GM12878 (cell line): ENCODE data around the gene RXYLT1. TPM values are rescaled to one million over a fixed set of nuclear protein-coding genes. Genes with fewer than 3 reads are reported as not detected.

ENCODE experiments used
- ATAC-seq: fragments of 200-7000 bp; cut with Tn5 transposase; 3 replicates; pipeline ENCODE4 v1.9.1; 2020; ENCODE audit warnings: mild to moderate bottlenecking, moderate library complexity
- BruUV-seq: library from RNA; stranded (reverse); fragments of 400-500 nt; replicated peaks from 2 replicates; lab custom pipeline; 2021; lab: Mats Ljungman, UMichigan
- CTCF ChIA-PET: fragments of 300-600 bp; sonication (Branson Sonifier 250); formaldehyde crosslinking; extraction: SDS; loops from one replicate; lab custom pipeline; 2021; ENCODE audit warnings: inconsistent platforms; lab: Yijun Ruan, JAX
- POLR2A ChIA-PET: fragments of 350-600 bp; formaldehyde crosslinking; extraction: SDS; loops from one replicate; lab custom pipeline; 2021; ENCODE audit warnings: inconsistent platforms; lab: Charles Lee
- RAD21 ChIA-PET: fragments of 300-600 bp; sonication (Branson Sonifier 250); formaldehyde crosslinking; loops from one replicate; lab custom pipeline; 2023; ENCODE audit warnings: antibody characterized with exemption; ENCODE audit not compliant: unreplicated experiment; lab: Charles Lee
- SMC1A ChIA-PET: fragments of 300-600 bp; sonication (Branson Sonifier 250); formaldehyde crosslinking; loops from one replicate; lab custom pipeline; 2023; ENCODE audit not compliant: unreplicated experiment, uncharacterized antibody; lab: Charles Lee
- DNase-seq: peaks from one replicate; pipeline ENCODE4 v3.0.0-alpha.2; 2011; ENCODE audit warnings: low read depth, low spot score
- FAIRE-seq: peaks from 3 replicates; lab custom pipeline; 2011; peaks lifted over from hg19 to GRCh38; lab: Jason Lieb, UNC
- H2AFZ ChIP-seq: 2 replicates; pipeline ENCODE4 v1.6.0; 2011; ENCODE audit warnings: low read depth, low read length, control low read depth; ENCODE audit not compliant: control insufficient read depth
- H3K27ac ChIP-seq: 2 replicates; pipeline ENCODE4 v1.5.1; 2011; ENCODE audit warnings: control low read depth; ENCODE audit not compliant: control insufficient read depth, insufficient read depth
- H3K27me3 ChIP-seq, 2 experiments: replicated peaks in 1 of 2; 2 replicates each; pipeline versions ENCODE4 v1.6.0 to v1.6.1; 2011; ENCODE audit warnings: low read length in 1 of 2; ENCODE audit not compliant: control insufficient read depth in 2 of 2, insufficient read depth in 2 of 2
- H3K36me3 ChIP-seq, 2 experiments: 2 replicates each; pipeline ENCODE4 v1.5.1; 2011; ENCODE audit warnings: low read length in 1 of 2; ENCODE audit not compliant: control insufficient read depth in 2 of 2, insufficient read depth in 2 of 2
- H3K4me1 ChIP-seq: 2 replicates; pipeline ENCODE4 v1.6.1; 2011; ENCODE audit warnings: mild to moderate bottlenecking, low read length, moderate library complexity, mixed read lengths; ENCODE audit not compliant: control insufficient read depth, insufficient read depth
- H3K4me2 ChIP-seq: 2 replicates; pipeline ENCODE4 v1.6.0; 2011; ENCODE audit warnings: control low read depth; ENCODE audit not compliant: control insufficient read depth, insufficient read depth
- H3K4me3 ChIP-seq: fragments of 200-600 bp; sonication (generic); 2 replicates; pipeline ENCODE4 v1.5.1; 2016
- H3K79me2 ChIP-seq: 2 replicates; pipeline ENCODE4 v1.6.0; 2011; ENCODE audit warnings: low read length; ENCODE audit not compliant: control insufficient read depth, insufficient read depth
- H3K9ac ChIP-seq: 2 replicates; pipeline ENCODE4 v1.8.0; 2011; ENCODE audit warnings: low read length, control low read depth, mixed read lengths; ENCODE audit not compliant: control insufficient read depth, insufficient read depth
- H3K9me3 ChIP-seq: replicated peaks from 3 replicates; pipeline ENCODE4 v1.5.1; 2011; ENCODE audit warnings: mild to moderate bottlenecking, low read length; ENCODE audit not compliant: control insufficient read depth, insufficient read depth
- H4K20me1 ChIP-seq: 2 replicates; pipeline ENCODE4 v1.6.0; 2011; ENCODE audit not compliant: control insufficient read depth, insufficient read depth
- EGR1 ChIP-seq, 2 experiments: IDR thresholded peaks; 1 replicate in 1 of 2; 2 replicates in 1 of 2; pipeline ENCODE4 v1.6.1; 2011 to 2012; ENCODE audit warnings: low read depth in 2 of 2, low read length in 2 of 2, borderline replicate concordance in 1 of 2, mild to moderate bottlenecking in 1 of 2, moderate library complexity in 1 of 2
- FOXK2 ChIP-seq: fragments of 450-650 bp; IDR thresholded peaks from 2 replicates; pipeline ENCODE4 v1.6.1; 2017; ENCODE audit warnings: mild to moderate bottlenecking, moderate library complexity
- GATAD2B ChIP-seq: fragments of 450-650 bp; conservative IDR thresholded peaks from 2 replicates; pipeline ENCODE4 v1.6.1; 2017; ENCODE audit warnings: low read depth, mild to moderate bottlenecking, moderate library complexity
- NR2C1 ChIP-seq: fragments of 450-650 bp; IDR thresholded peaks from 2 replicates; pipeline ENCODE4 v1.6.1; 2017; ENCODE audit warnings: antibody characterized with exemption, mild to moderate bottlenecking, moderate library complexity
- POU2F2 ChIP-seq: IDR thresholded peaks from 3 replicates; pipeline ENCODE4 v1.6.1; 2011; ENCODE audit warnings: low read depth, mild to moderate bottlenecking, low read length, borderline replicate concordance
- RAD21 ChIP-seq: IDR thresholded peaks from 2 replicates; pipeline ENCODE4 v1.6.1; 2011; ENCODE audit warnings: mild to moderate bottlenecking, low read depth, low read length, moderate library complexity; ENCODE audit not compliant: insufficient read depth
- TCF12 ChIP-seq: IDR thresholded peaks from 2 replicates; pipeline ENCODE4 v1.6.1; 2011; ENCODE audit warnings: low read depth, mild to moderate bottlenecking, low read length
- WGBS: methylation state at CpG from one replicate; pipeline ENCODE4 v1.1.6; 2016; ENCODE audit warnings: low lambda C conversion rate; ENCODE audit not compliant: insufficient replicate concordance, insufficient coverage; ENCODE audit errors: missing lambda C conversion rate; 5-methylcytosine and 5-hydroxymethylcytosine counted together
- in situ Hi-C: fragments of 300-500 bp; cut with MboI; formaldehyde crosslinking; loops from 9 replicates; pipeline ENCODE4 v1.14.3; 2018; ENCODE audit warnings: mixed read lengths
- intact Hi-C: fragments of 100-400 bp; cut with micrococcal nuclease; formaldehyde crosslinking; loops from one replicate; pipeline ENCODE4 v1.14.2; 2022; ENCODE audit not compliant: unreplicated experiment
- polyA plus RNA-seq, 11 experiments: library from polyadenylated mRNA; depleted of rRNA in 4 of 11; unstranded in 6 of 11; stranded (reverse) in 5 of 11; fragments of >200 nt; fragmentation: Nextera tagmentation in 4 of 11; fragmentation: Illumina TruSeq in 1 of 11; extraction: Ambion mirVana in 4 of 11; extraction: Trizol in 1 of 11; gene quantifications; 1 replicate in 1 of 11; 2 replicates in 10 of 11; pipeline versions ENCODE4 v1.2.1 to v1.2.3, GENCODE V29; 2011 to 2016; ENCODE audit warnings: inconsistent platforms in 2 of 11, missing spikeins in 2 of 11, low read depth in 1 of 11
- total RNA-seq, 4 experiments: library from RNA; depleted of rRNA in 3 of 4; stranded (reverse); fragments of >200 nt in 3 of 4; fragmentation: Illumina TruSeq in 1 of 4; extraction: Trizol in 1 of 4; gene quantifications; 2 replicates each; pipeline versions ENCODE4 v1.2.1 to v1.2.3, GENCODE V29; 2013 to 2021
- TF ChIP-seq, protein P1 (sequence below): fragments of 450-650 bp; IDR thresholded peaks from 2 replicates; pipeline ENCODE4 v1.6.1; 2017; ENCODE audit warnings: low read depth, mild to moderate bottlenecking, moderate library complexity
- TF ChIP-seq, protein P2 (sequence below): IDR thresholded peaks from 2 replicates; pipeline ENCODE4 v1.6.1; 2012; ENCODE audit warnings: low read depth, low read length, improper control_type of control experiment

The RXYLT1 gene
- total and polyA plus RNA-seq, 10 of the 15 experiments (the other 5 are each of a cell fraction or from before 2014, with no cell fraction given), result 10.4 to 33.8 (median 21.5) TPM

DNA sequence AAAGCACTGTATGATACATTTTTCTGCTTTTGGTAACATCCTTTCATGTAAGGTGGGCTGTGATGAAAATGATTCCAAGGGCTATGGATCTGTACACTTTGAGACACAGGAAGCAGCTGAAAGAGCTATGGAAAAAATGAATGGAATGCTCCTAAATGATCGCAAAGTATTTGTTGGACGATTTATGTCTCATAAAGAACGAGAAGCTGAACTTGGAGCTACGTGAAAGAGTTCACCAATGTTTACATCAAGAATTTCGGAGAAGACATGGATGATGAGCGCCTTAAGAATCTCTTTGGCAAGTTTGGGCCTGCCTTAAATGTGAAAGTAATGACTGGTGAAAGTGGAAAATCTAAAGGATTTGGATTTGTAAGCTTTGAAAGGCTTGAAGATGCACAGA, 42.6 kb downstream of the RXYLT1 start (continued):
- TF ChIP-seq POU2F2, result no peak
- no peak for TF ChIP-seq EGR1 (IDR thresholded peaks at IDR 0.05; ENCODE audit: borderline replicate concordance in 1 of 2, low read depth in 2 of 2, low read length in 2 of 2)
- TF ChIP-seq NR2C1, result no peak
- no peak for TF ChIP-seq FOXK2

DNA sequence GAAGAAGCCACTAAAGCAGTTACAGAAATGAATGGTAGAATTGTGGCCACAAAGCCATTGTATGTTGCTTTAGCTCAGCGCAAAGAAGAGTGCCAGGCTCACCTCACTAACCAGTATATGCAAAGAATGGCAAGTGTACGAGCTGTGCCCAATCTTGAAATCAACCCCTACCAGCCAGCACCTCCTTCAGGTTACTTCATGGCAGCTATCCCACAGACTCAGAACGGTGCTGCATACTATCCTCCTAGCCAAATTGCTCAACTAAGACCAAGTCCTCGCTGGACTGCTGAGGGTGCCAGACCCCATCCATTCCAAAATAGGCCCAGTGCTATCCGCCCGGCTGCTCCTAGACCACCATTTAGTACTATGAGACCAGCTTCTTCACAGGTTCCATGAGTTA, 43.3 kb downstream of the RXYLT1 start:
- Histone ChIP-seq H3K4me2 (no peak overlapping the region), H3K9me3 (no peaks in the 10 kb centered on the region; the same call in 2 of the 3 replicates), H2AFZ (no peak overlapping the region), H3K36me3 (no peaks in the 10 kb centered on the region), H4K20me1 (no peaks in the 10 kb centered on the region), H3K4me1 (no peaks in the 10 kb centered on the region), H3K27ac (no peak overlapping the region), H3K9ac (no peak overlapping the region), H3K27me3 (no peaks in the 10 kb centered on the region), H3K4me3 (no peak overlapping the region), H3K79me2 (no peaks in the 10 kb centered on the region)
- ChIA-PET CTCF (interaction anchor here (0.6 to 1.2 kb wide), 4 partner anchors 9 to 558 kb away, joined by 3 read pairs; no protein-coding TSS in a partner anchor), SMC1A (interaction anchor here (0.9 to 1.3 kb wide), 2 partner anchors 21 to 402 kb away, joined by 3 to 5 read pairs; no protein-coding TSS in a partner anchor), POLR2A (no interaction called here), RAD21 (interaction anchor here (1.4 kb wide), 1 partner anchor 21 kb away, joined by 3 read pairs; no protein-coding TSS in a partner anchor)
- in situ Hi-C loops, result no loop called here
- DNase-seq (no peak), ATAC-seq (peak; percentile 48), FAIRE-seq (no peak)
- TF ChIP-seq, protein P1, sequence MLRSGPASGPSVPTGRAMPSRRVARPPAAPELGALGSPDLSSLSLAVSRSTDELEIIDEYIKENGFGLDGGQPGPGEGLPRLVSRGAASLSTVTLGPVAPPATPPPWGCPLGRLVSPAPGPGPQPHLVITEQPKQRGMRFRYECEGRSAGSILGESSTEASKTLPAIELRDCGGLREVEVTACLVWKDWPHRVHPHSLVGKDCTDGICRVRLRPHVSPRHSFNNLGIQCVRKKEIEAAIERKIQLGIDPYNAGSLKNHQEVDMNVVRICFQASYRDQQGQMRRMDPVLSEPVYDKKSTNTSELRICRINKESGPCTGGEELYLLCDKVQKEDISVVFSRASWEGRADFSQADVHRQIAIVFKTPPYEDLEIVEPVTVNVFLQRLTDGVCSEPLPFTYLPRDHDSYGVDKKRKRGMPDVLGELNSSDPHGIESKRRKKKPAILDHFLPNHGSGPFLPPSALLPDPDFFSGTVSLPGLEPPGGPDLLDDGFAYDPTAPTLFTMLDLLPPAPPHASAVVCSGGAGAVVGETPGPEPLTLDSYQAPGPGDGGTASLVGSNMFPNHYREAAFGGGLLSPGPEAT, result no peak
- TF ChIP-seq GATAD2B (no peak), TCF12 (no peak), RAD21 (peak; percentile 31; the same call in 1 of the 2 replicates)
- TF ChIP-seq, protein P2, sequence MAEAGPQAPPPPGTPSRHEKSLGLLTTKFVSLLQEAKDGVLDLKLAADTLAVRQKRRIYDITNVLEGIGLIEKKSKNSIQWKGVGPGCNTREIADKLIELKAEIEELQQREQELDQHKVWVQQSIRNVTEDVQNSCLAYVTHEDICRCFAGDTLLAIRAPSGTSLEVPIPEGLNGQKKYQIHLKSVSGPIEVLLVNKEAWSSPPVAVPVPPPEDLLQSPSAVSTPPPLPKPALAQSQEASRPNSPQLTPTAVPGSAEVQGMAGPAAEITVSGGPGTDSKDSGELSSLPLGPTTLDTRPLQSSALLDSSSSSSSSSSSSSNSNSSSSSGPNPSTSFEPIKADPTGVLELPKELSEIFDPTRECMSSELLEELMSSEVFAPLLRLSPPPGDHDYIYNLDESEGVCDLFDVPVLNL, result no peak
- no TSS peak for BruUV-seq
- WGBS, result 54% methylated on average over 6 of the region's 6 CpGs
- intact Hi-C loops, result no loop called here
